Ureter (tissue), 1 donor: ENCODE data around the gene RUSC1. TPM values are rescaled to one million over a fixed set of nuclear protein-coding genes. Genes with fewer than 3 reads are reported as not detected.
A peak's percentile ranks its signal among the peaks of the same experiment; 100 is the strongest.

Experiments used
- DNase-seq: peaks from one replicate; pipeline ENCODE4 v3.0.0-alpha.2; 2020; ENCODE audit warnings: low spot score
- total RNA-seq: library from RNA; stranded (reverse); gene quantifications from one replicate; pipeline ENCODE4 v1.2.4, GENCODE V29; 2023
- donor health status: DM: yes; HTN: yes; CAD: no.

The RUSC1 gene
- total RNA-seq, 1 donor from 2014 or later, result 31.4 TPM

DNA sequence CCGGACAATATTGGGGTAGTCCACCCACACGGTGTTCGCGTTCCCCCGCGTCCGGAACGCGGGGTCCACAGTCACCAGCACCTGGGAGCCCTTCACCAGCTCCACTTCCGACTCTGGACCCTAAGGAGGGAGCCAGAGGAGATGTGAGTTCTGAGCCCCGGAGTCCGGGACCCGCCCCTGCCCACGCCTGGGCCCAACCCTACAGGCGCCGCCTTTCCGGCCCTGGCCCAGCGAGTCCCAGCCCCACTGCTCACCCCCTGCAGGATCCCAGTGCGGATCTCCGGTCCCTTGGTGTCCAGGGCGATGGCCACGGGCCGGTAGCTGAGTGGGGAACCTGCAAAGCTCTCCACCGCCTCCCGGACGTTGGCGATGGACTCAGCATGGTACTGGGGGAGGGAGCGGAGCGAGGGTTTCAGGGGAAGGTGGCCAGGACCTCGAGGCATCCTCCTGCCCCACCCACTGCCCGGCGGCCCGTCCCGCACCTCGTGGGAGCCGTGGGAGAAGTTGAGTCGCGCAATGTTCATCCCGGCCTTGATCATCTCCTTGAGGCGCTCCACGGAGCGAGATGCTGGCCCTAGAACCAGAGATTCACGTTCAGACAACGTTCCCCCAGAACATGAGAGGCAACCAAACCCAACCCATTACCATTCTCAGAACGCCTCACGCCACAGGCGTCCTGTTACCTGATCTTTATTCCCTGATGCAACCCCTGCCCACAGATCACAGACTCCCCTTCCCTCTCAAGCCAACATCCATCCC, 25.3 kb upstream of the RUSC1 start:
- DNase-seq, result no peak

DNA sequence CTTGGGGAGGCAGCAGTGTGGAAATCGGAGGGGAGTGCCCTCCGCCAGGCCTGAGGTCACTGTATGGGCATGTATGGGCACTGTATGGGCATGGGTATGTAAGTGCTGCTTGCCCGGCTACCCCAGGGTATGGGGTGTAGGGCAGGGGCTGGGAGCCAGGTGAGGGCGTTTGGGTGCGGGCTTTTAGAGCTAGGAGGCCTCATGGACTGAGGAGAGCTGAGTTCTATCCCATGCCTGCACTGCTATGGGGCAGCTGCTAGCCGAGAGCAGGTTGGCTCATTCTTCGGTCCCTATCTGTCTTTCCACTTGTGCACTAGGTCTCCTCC, 24.8 kb upstream of the RUSC1 start:
- DNase-seq, result no peak

- DNase-seq, result no peak
Measured at GRCh38 chr1:155296661-155297060, 24.0 kb upstream of the RUSC1 start.

GRCh38 chr1:155297384-155297783, 23.3 kb upstream of the RUSC1 start:
- DNase-seq, result no peak

GRCh38 chr1:155300024-155300423, 20.7 kb upstream of the RUSC1 start:
- DNase-seq, result no peak

GRCh38 chr1:155300553-155301329, 20.0 kb upstream of the RUSC1 start:
- DNase-seq, result no peak

DNA sequence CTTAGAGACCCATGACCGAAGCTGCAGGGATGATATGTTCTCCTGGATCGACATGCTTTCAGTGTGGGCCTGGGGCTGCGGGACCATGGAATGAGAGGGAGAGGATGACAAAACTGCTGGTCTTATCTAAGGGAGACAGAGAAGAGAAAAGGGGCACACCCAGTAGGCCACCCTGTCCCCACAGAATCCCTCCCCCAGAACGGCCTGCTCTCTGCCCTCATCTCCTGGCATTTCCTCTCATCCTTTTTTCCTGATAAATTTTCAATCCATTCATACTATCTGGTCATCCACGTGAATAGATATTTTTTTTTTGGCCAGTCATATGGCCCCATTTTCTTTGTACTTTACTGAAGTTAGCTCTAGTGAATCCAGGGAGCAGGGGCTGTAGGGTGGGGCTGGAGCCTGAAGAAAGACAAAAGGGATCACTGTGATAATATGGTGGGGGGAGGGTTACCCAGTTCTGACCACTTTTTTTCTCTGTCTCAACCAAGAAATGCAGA, 19.3 kb upstream of the RUSC1 start, which contains the start of gene PKLR:
TSS of gene PKLR (minus strand) at position 97 of the 500 bp plus-strand sequence. CDS start at position 54, 43 bp downstream.
- no peak for DNase-seq

- no peak for DNase-seq
Measured at GRCh38 chr1:155304558-155305063, 16.1 kb upstream of the RUSC1 start.

- DNase-seq, result no peak
Measured at GRCh38 chr1:155305881-155306391, 14.8 kb upstream of the RUSC1 start.

- DNase-seq, result no peak
Measured at GRCh38 chr1:155307247-155307740, 13.4 kb upstream of the RUSC1 start.

DNA sequence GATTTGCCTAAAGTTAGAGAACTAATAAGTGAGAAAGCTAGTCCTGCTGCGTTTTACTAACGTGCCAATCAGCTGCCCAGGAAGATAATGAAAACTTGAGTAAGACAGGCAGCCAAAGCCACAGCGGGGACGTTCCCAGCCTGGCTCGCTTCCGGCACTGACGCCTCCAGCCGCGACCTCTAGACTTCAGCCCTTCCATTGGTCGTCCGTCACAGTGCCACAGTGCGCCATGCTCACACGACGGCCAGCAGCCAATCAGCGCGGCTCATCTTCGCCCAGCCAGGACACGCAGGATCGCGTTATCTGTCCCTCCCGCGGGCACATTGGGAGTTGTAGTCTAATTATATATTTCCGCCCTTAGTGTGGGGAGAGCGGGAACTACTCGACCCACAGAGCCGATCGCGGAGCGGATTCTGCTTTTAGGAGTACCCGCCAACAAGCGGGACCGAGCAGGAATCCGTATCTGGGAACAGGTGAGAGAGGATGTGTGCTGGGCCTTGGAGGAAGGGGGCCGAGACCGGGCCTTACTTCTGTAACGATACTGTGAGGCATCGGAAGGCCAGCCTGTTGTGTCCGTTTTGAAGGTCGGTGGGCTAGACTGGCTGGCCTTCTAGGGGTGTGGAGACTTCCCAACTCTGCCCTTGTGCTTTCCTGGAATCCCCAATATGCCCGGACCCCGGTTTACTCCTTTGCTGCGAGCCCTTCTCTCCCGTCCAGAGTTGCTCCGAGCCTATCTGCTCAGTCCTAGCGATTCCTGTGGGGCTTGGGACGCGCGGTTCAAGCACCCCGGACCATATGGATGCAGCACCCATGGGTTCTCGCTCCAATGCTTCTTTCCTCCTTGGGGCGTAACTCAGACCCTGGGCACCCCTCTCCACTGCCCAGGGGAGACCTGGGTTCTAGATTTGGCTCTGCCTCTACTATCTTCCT, 11.9 kb upstream of the RUSC1 start, which contains the start of gene FDPS:
TSS of gene FDPS (plus strand) at position 374 of the 930 bp plus-strand sequence. CDS start 924 bp downstream, outside the sequence.
- peak; percentile 99 for DNase-seq

- no peak for DNase-seq
Measured at GRCh38 chr1:155309423-155310021, 11.2 kb upstream of the RUSC1 start.

- DNase-seq, result no peak
Measured at GRCh38 chr1:155313261-155313660, 7.4 kb upstream of the RUSC1 start.

- DNase-seq, result no peak
Measured at GRCh38 chr1:155316922-155317321, 3.8 kb upstream of the RUSC1 start.

- DNase-seq, result no peak
Measured at GRCh38 chr1:155318082-155318481, 2.6 kb upstream of the RUSC1 start.

GRCh38 chr1:155319536-155319935, 1.2 kb upstream of the RUSC1 start:
- DNase-seq, result no peak

DNA sequence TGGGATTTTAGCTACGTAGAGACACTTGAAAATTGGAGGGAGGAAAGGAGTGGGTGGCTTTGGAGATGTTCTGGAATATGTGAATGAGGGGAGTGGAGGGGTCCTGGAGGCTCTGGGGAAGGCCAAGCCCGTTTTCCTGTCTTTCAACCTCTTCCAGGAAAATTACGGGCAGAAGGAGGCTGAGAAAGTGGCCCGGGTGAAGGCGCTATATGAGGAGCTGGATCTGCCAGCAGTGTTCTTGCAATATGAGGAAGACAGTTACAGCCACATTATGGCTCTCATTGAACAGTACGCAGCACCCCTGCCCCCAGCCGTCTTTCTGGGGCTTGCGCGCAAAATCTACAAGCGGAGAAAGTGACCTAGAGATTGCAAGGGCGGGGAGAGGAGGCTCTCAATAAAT, 442 bp upstream of the RUSC1 start:
- DNase-seq, result no peak

DNA sequence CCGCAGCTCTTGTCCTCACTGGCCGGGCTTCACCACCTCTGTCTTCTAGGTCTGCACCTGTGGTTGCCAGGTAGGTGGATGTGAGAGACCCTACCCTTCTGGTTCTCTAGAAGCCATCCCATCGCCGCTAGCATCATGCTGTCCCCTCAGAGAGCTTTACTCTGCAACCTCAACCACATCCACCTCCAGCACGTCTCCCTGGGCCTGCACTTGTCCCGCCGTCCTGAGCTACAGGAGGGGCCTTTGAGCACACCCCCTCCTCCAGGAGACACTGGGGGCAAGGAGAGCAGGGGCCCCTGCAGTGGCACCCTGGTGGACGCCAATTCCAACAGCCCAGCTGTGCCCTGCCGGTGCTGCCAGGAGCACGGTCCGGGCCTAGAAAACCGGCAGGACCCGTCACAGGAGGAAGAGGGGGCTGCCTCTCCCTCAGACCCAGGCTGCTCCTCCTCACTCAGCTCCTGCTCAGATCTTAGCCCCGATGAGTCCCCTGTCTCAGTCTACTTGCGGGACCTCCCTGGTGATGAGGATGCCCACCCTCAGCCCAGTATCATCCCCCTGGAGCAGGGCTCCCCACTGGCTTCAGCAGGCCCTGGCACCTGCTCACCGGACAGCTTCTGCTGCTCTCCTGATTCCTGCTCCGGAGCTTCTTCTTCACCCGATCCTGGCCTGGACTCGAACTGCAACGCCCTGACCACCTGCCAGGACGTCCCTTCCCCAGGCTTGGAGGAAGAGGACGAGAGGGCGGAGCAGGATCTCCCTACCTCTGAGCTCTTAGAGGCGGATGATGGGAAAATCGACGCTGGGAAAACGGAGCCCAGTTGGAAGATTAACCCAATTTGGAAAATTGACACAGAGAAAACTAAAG, 1.2 kb downstream of the RUSC1 start:
- no peak for DNase-seq

GRCh38 chr1:155322571-155322952, 1.9 kb downstream of the RUSC1 start:
- DNase-seq, result peak; percentile 62
